H1 (cell line): Measurements from ENCODE around the gene IQCF5. TPM values are rescaled to one million over a fixed set of nuclear protein-coding genes. Genes with fewer than 3 reads are reported as not detected.

Source experiments
- CTBP2 ChIP-seq: IDR thresholded peaks from 2 replicates; pipeline ENCODE4 v1.7.0; 2011; ENCODE audit warnings: borderline replicate concordance, mild to moderate bottlenecking, moderate library complexity, mixed read lengths, low read length; ENCODE audit not compliant: insufficient read depth, insufficient read length
- HDAC2 ChIP-seq, 2 experiments: fragments of 300-600 bp in 1 of 2; sonication (generic) in 1 of 2; IDR thresholded peaks; 2 replicates each; pipeline ENCODE4 v1.6.1; 2011 to 2012; ENCODE audit warnings: low read depth in 2 of 2, low read length in 2 of 2, mild to moderate bottlenecking in 2 of 2, moderate library complexity in 2 of 2, borderline replicate concordance in 1 of 2, inconsistent platforms in 1 of 2
- HDAC6 ChIP-seq: IDR thresholded peaks from one replicate; pipeline ENCODE4 v1.7.1; 2012; ENCODE audit warnings: low read depth, mild to moderate bottlenecking, inconsistent platforms, low read length, moderate library complexity
- YY1 ChIP-seq: IDR thresholded peaks from 2 replicates; pipeline ENCODE4 v1.6.1; 2011; ENCODE audit warnings: low read depth, mild to moderate bottlenecking, low read length
- polyA plus RNA-seq, 7 experiments: library from polyadenylated mRNA; depleted of rRNA in 3 of 7; stranded (reverse) in 5 of 7; unstranded in 2 of 7; fragments of >200 nt in 5 of 7; fragments of 200-250 nt in 2 of 7; gene quantifications; 1 replicate in 5 of 7; 2 replicates in 1 of 7; 4 replicates in 1 of 7; pipeline versions ENCODE4 v1.2.1 to v1.2.3, GENCODE V29; 2011 to 2013; ENCODE audit warnings: missing spikeins in 2 of 7, mixed read lengths in 2 of 7
- total RNA-seq: library from RNA; stranded (reverse); fragmentation: NEBNext Ultra II Directional; extraction: Animal tissue kit (Norgen Biotek cat#: 25700); gene quantifications from 2 replicates; pipeline ENCODE4 v1.2.1, GENCODE V29; 2021
- TF ChIP-seq, protein P1 (sequence below): fragments of 300-600 bp; sonication (generic); IDR thresholded peaks from 2 replicates; pipeline ENCODE4 v1.7.1; 2012; ENCODE audit warnings: low read length, moderate library complexity, mild to moderate bottlenecking, inconsistent platforms; ENCODE audit not compliant: insufficient replicate concordance

IQCF5 gene
- total and polyA plus RNA-seq, 2 of the 8 experiments (the other 6 are each of a cell fraction or from before 2014, with no cell fraction given), result not detected

DNA sequence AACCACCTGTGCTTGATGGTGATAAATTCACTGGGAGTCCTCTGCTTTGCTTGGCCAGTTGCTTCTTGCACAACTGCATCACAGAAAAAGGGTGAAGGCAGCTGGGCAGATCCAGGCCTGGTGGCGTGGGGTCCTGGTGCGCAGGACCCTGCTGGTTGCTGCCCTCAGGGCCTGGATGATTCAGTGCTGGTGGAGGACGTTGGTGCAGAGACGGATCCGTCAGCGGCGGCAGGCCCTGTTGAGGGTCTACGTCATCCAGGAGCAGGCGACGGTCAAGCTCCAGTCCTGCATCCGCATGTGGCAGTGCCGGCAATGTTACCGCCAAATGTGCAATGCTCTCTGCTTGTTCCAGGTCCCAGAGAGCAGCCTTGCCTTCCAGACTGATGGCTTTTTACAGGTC, 45.1 kb downstream of the IQCF5 start (continued):
- TF ChIP-seq, protein P1, sequence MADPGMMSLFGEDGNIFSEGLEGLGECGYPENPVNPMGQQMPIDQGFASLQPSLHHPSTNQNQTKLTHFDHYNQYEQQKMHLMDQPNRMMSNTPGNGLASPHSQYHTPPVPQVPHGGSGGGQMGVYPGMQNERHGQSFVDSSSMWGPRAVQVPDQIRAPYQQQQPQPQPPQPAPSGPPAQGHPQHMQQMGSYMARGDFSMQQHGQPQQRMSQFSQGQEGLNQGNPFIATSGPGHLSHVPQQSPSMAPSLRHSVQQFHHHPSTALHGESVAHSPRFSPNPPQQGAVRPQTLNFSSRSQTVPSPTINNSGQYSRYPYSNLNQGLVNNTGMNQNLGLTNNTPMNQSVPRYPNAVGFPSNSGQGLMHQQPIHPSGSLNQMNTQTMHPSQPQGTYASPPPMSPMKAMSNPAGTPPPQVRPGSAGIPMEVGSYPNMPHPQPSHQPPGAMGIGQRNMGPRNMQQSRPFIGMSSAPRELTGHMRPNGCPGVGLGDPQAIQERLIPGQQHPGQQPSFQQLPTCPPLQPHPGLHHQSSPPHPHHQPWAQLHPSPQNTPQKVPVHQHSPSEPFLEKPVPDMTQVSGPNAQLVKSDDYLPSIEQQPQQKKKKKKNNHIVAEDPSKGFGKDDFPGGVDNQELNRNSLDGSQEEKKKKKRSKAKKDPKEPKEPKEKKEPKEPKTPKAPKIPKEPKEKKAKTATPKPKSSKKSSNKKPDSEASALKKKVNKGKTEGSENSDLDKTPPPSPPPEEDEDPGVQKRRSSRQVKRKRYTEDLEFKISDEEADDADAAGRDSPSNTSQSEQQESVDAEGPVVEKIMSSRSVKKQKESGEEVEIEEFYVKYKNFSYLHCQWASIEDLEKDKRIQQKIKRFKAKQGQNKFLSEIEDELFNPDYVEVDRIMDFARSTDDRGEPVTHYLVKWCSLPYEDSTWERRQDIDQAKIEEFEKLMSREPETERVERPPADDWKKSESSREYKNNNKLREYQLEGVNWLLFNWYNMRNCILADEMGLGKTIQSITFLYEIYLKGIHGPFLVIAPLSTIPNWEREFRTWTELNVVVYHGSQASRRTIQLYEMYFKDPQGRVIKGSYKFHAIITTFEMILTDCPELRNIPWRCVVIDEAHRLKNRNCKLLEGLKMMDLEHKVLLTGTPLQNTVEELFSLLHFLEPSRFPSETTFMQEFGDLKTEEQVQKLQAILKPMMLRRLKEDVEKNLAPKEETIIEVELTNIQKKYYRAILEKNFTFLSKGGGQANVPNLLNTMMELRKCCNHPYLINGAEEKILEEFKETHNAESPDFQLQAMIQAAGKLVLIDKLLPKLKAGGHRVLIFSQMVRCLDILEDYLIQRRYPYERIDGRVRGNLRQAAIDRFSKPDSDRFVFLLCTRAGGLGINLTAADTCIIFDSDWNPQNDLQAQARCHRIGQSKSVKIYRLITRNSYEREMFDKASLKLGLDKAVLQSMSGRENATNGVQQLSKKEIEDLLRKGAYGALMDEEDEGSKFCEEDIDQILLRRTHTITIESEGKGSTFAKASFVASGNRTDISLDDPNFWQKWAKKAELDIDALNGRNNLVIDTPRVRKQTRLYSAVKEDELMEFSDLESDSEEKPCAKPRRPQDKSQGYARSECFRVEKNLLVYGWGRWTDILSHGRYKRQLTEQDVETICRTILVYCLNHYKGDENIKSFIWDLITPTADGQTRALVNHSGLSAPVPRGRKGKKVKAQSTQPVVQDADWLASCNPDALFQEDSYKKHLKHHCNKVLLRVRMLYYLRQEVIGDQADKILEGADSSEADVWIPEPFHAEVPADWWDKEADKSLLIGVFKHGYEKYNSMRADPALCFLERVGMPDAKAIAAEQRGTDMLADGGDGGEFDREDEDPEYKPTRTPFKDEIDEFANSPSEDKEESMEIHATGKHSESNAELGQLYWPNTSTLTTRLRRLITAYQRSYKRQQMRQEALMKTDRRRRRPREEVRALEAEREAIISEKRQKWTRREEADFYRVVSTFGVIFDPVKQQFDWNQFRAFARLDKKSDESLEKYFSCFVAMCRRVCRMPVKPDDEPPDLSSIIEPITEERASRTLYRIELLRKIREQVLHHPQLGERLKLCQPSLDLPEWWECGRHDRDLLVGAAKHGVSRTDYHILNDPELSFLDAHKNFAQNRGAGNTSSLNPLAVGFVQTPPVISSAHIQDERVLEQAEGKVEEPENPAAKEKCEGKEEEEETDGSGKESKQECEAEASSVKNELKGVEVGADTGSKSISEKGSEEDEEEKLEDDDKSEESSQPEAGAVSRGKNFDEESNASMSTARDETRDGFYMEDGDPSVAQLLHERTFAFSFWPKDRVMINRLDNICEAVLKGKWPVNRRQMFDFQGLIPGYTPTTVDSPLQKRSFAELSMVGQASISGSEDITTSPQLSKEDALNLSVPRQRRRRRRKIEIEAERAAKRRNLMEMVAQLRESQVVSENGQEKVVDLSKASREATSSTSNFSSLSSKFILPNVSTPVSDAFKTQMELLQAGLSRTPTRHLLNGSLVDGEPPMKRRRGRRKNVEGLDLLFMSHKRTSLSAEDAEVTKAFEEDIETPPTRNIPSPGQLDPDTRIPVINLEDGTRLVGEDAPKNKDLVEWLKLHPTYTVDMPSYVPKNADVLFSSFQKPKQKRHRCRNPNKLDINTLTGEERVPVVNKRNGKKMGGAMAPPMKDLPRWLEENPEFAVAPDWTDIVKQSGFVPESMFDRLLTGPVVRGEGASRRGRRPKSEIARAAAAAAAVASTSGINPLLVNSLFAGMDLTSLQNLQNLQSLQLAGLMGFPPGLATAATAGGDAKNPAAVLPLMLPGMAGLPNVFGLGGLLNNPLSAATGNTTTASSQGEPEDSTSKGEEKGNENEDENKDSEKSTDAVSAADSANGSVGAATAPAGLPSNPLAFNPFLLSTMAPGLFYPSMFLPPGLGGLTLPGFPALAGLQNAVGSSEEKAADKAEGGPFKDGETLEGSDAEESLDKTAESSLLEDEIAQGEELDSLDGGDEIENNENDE, result no peak
- TF ChIP-seq HDAC6 (no peak), CTBP2 (no peak), HDAC2 (IDR thresholded peaks at IDR 0.05; ENCODE audit: borderline replicate concordance in 1 of 2, low read depth in 2 of 2, low read length in 2 of 2) (no peak), YY1 (no peak)
